ENCODE results near the gene IMMP2L. TPM values are rescaled to one million over a fixed set of nuclear protein-coding genes. Genes with fewer than 3 reads are reported as not detected.

The IMMP2L gene
- total RNA-seq, 1 experiment from 2014 or later, result 8.6 TPM

GRCh38 chr7:110733221-110733620 is 829.1 kb downstream of the IMMP2L start:
- no peak for ATAC-seq
- Histone ChIP-seq H3K4me1 (ENCODE audit: insufficient read depth, low read length) (no peaks in the 10 kb centered on the region), H3K9ac (ENCODE audit: low read length) (no peak overlapping the region), H3K79me2 (ENCODE audit: low read length) (no peaks in the 10 kb centered on the region), H3K36me3 (ENCODE audit: low read depth, low read length) (no peaks in the 10 kb centered on the region), H3K9me2 (replicated peaks; ENCODE audit: low read length) (no peaks in the 10 kb centered on the region), H3K27ac (ENCODE audit: low read length) (no peak overlapping the region), H4K20me1 (ENCODE audit: low read length) (no peaks in the 10 kb centered on the region), H3F3A (ENCODE audit: low read length, unreplicated experiment) (no peaks in the 10 kb centered on the region), H3K4me3 (ENCODE audit: low read length) (no peak overlapping the region), H2AFZ (ENCODE audit: low read length) (no peak overlapping the region), H3K4me2 (ENCODE audit: low read length) (no peak overlapping the region), H3K9me3 (ENCODE audit: low read length) (no peaks in the 10 kb centered on the region), H3K27me3 (ENCODE audit: low read length) (no peaks in the 10 kb centered on the region)
- ChIA-PET POLR2A (ENCODE audit: unreplicated experiment) (no interaction called here), CTCF (no interaction called here)
- TF ChIP-seq EZH2 (IDR thresholded peaks at IDR 0.05; ENCODE audit: low read length, unreplicated experiment), result no peak
- no peak for TF ChIP-seq CTCF (conservative IDR thresholded peaks at IDR 0.05; ENCODE audit: low read depth, low read length)
- TF ChIP-seq EZH2phosphoT487 (IDR thresholded peaks at IDR 0.05; ENCODE audit: borderline replicate concordance, low read length), result no peak
- no peak for DNase-seq
- intact Hi-C loops (cut with micrococcal nuclease), result no loop called here
- BruUV-seq (replicated peaks), result no TSS peak

- no TSS peak for BruUV-seq (replicated peaks)
- Histone ChIP-seq H3K4me1 (ENCODE audit: insufficient read depth, low read length) (no peaks in the 10 kb centered on the region), H3K9ac (ENCODE audit: low read length) (no peak overlapping the region), H4K20me1 (ENCODE audit: low read length) (no peaks in the 10 kb centered on the region), H3K9me2 (replicated peaks; ENCODE audit: low read length) (no peaks in the 10 kb centered on the region), H3K4me2 (ENCODE audit: low read length) (no peak overlapping the region), H3K79me2 (ENCODE audit: low read length) (no peaks in the 10 kb centered on the region), H3F3A (ENCODE audit: low read length, unreplicated experiment) (no peaks in the 10 kb centered on the region), H3K36me3 (ENCODE audit: low read depth, low read length) (no peaks in the 10 kb centered on the region), H3K9me3 (ENCODE audit: low read length) (no peaks in the 10 kb centered on the region), H2AFZ (ENCODE audit: low read length) (no peak overlapping the region), H3K4me3 (ENCODE audit: low read length) (no peak overlapping the region), H3K27me3 (ENCODE audit: low read length) (no peaks in the 10 kb centered on the region), H3K27ac (ENCODE audit: low read length) (no peak overlapping the region)
- ChIA-PET CTCF (no interaction called here), POLR2A (ENCODE audit: unreplicated experiment) (no interaction called here)
- ATAC-seq (no peak), DNase-seq (no peak)
- no peak for TF ChIP-seq CTCF (conservative IDR thresholded peaks at IDR 0.05; ENCODE audit: low read depth, low read length)
- no peak for TF ChIP-seq EZH2phosphoT487 (IDR thresholded peaks at IDR 0.05; ENCODE audit: borderline replicate concordance, low read length)
- intact Hi-C loops (cut with micrococcal nuclease), result no loop called here
Observed at GRCh38 chr7:110724811-110725210, 837.5 kb downstream of the IMMP2L start.

- no peaks in the 10 kb centered on the region for H3K9me3 ChIP-seq (ENCODE audit: low read length)
- no peaks in the 10 kb centered on the region for H3K79me2 ChIP-seq (ENCODE audit: low read length)
- no peaks in the 10 kb centered on the region for H3K4me1 ChIP-seq (ENCODE audit: insufficient read depth, low read length)
- DNase-seq, result no peak
- H3K4me2 ChIP-seq (ENCODE audit: low read length), result no peak overlapping the region
- TF ChIP-seq EZH2phosphoT487 (IDR thresholded peaks at IDR 0.05; ENCODE audit: borderline replicate concordance, low read length) (no peak), CTCF (conservative IDR thresholded peaks at IDR 0.05; ENCODE audit: low read depth, low read length) (no peak), EZH2 (IDR thresholded peaks at IDR 0.05; ENCODE audit: low read length, unreplicated experiment) (no peak)
- no peaks in the 10 kb centered on the region for H4K20me1 ChIP-seq (ENCODE audit: low read length)
- no peaks in the 10 kb centered on the region for H3K27me3 ChIP-seq (ENCODE audit: low read length)
- ATAC-seq, result no peak
- ChIA-PET POLR2A (ENCODE audit: unreplicated experiment) (no interaction called here), CTCF (no interaction called here)
- no peak overlapping the region for H3K9ac ChIP-seq (ENCODE audit: low read length)
- no peak overlapping the region for H2AFZ ChIP-seq (ENCODE audit: low read length)
- H3K27ac ChIP-seq (ENCODE audit: low read length), result no peak overlapping the region
- H3F3A ChIP-seq (ENCODE audit: low read length, unreplicated experiment), result no peaks in the 10 kb centered on the region
- H3K4me3 ChIP-seq (ENCODE audit: low read length), result no peak overlapping the region
- intact Hi-C loops (cut with micrococcal nuclease), result no loop called here
- no peaks in the 10 kb centered on the region for H3K9me2 ChIP-seq (replicated peaks; ENCODE audit: low read length)
- H3K36me3 ChIP-seq (ENCODE audit: low read depth, low read length), result no peaks in the 10 kb centered on the region
- no TSS peak for BruUV-seq (replicated peaks)
Observed at GRCh38 chr7:110721395-110721794, 840.9 kb downstream of the IMMP2L start.
